ENCODE measurements around the gene ERGIC3. TPM values are rescaled to one million over a fixed set of nuclear protein-coding genes. Genes with fewer than 3 reads are reported as not detected.
A peak's percentile ranks its signal among the peaks of the same experiment; 100 is the strongest.

ERGIC3 gene
- total and polyA plus RNA-seq, 2 of the 13 experiments (the other 11 are each of a cell fraction or from before 2014, with no cell fraction given) = 407 to 670 TPM

DNA sequence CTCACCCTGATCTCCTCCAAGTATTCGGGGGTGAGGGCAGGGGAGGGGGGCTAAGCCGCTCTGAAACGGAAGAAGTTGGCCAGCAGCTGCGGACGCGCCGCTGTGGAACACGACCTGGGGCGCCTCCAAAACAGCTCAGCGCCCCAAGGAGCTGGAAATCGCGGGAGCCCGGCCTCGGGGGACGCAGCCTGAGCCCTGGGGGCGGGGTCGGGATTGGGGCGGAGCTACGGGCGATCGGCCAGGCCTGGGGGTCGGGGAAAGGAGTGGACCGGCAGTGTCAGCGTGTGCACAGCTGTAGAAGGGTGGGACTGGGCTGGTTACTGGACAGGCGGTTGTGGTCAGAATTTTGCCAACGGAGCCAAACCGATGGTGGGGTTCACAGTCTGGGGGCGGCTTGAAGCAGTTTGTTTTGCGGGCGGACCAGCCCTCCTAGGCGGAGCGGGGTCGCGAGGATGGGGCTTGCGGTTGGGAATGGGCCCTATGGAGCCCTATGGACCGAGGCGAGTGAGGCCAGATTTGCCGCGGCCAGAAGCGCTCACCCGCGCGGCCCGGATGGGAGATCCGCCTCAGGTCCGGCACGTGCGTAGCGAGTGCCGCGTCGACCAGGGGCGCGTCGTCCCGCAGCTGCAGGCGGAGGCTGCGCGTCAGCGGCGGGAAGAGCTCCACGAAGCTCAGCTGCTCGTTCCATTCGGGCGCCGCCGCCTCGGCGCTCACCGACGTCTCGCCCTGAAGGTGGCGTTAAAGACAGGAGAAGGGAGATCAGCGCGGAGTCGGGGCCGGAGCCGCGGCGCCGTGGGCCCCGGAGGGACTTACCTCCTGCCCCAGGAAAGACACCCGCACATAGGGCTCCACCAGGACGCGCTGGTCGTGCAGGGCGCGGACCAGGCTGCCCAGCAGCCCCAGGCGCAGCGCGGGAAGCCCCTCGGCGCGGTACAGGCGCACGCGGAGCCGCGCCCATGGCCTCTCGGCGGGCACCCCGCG lies 59.4 kb downstream of the ERGIC3 start (continued):
- TF ChIP-seq, protein P1, sequence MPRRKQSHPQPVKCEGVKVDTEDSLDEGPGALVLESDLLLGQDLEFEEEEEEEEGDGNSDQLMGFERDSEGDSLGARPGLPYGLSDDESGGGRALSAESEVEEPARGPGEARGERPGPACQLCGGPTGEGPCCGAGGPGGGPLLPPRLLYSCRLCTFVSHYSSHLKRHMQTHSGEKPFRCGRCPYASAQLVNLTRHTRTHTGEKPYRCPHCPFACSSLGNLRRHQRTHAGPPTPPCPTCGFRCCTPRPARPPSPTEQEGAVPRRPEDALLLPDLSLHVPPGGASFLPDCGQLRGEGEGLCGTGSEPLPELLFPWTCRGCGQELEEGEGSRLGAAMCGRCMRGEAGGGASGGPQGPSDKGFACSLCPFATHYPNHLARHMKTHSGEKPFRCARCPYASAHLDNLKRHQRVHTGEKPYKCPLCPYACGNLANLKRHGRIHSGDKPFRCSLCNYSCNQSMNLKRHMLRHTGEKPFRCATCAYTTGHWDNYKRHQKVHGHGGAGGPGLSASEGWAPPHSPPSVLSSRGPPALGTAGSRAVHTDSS (CRISPR knock-in tag; conservative IDR thresholded peaks at IDR 0.05) = no peak
- TF ChIP-seq GFI1 (CRISPR knock-in tag; IDR thresholded peaks at IDR 0.05; ENCODE audit: borderline replicate concordance) (no peak), ZNF230 (CRISPR knock-in tag; IDR thresholded peaks at IDR 0.05) (no peak), SOX6 (IDR thresholded peaks at IDR 0.05) (no peak), SOX6 (CRISPR knock-in tag; IDR thresholded peaks at IDR 0.05) (no peak; the same call in none of the 2 replicates), ZNF326 (CRISPR knock-in tag; IDR thresholded peaks at IDR 0.05; ENCODE audit: borderline replicate concordance) (no peak), KLF6 (CRISPR knock-in tag; IDR thresholded peaks at IDR 0.05) (no peak), XBP1 (CRISPR knock-in tag; IDR thresholded peaks at IDR 0.05) (no peak; the same call in 1 of the 2 replicates), PAWR (CRISPR knock-in tag; IDR thresholded peaks at IDR 0.05; ENCODE audit: borderline replicate concordance) (0 out of 2 replicates have a peak, but pooled peaks have one; percentile 79), ZNF354B (CRISPR knock-in tag; IDR thresholded peaks at IDR 0.05) (no peak), JUNB (CRISPR knock-in tag; IDR thresholded peaks at IDR 0.05; ENCODE audit: borderline replicate concordance) (no peak), ZNF121 (CRISPR knock-in tag; IDR thresholded peaks at IDR 0.05) (no peak)
- TF ChIP-seq, protein P2, sequence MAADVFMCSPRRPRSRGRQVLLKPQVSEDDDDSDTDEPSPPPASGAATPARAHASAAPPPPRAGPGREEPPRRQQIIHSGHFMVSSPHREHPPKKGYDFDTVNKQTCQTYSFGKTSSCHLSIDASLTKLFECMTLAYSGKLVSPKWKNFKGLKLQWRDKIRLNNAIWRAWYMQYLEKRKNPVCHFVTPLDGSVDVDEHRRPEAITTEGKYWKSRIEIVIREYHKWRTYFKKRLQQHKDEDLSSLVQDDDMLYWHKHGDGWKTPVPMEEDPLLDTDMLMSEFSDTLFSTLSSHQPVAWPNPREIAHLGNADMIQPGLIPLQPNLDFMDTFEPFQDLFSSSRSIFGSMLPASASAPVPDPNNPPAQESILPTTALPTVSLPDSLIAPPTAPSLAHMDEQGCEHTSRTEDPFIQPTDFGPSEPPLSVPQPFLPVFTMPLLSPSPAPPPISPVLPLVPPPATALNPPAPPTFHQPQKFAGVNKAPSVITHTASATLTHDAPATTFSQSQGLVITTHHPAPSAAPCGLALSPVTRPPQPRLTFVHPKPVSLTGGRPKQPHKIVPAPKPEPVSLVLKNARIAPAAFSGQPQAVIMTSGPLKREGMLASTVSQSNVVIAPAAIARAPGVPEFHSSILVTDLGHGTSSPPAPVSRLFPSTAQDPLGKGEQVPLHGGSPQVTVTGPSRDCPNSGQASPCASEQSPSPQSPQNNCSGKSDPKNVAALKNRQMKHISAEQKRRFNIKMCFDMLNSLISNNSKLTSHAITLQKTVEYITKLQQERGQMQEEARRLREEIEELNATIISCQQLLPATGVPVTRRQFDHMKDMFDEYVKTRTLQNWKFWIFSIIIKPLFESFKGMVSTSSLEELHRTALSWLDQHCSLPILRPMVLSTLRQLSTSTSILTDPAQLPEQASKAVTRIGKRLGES (CRISPR knock-in tag; IDR thresholded peaks at IDR 0.05; ENCODE audit: borderline replicate concordance) = peak; percentile 59; the same call in 1 of the 2 replicates
- TF ChIP-seq, protein P3, sequence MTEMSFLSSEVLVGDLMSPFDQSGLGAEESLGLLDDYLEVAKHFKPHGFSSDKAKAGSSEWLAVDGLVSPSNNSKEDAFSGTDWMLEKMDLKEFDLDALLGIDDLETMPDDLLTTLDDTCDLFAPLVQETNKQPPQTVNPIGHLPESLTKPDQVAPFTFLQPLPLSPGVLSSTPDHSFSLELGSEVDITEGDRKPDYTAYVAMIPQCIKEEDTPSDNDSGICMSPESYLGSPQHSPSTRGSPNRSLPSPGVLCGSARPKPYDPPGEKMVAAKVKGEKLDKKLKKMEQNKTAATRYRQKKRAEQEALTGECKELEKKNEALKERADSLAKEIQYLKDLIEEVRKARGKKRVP (CRISPR knock-in tag; IDR thresholded peaks at IDR 0.05) = no peak
- TF ChIP-seq, protein P4, sequence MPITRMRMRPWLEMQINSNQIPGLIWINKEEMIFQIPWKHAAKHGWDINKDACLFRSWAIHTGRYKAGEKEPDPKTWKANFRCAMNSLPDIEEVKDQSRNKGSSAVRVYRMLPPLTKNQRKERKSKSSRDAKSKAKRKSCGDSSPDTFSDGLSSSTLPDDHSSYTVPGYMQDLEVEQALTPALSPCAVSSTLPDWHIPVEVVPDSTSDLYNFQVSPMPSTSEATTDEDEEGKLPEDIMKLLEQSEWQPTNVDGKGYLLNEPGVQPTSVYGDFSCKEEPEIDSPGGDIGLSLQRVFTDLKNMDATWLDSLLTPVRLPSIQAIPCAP (CRISPR knock-in tag; IDR thresholded peaks at IDR 0.05; ENCODE audit: low read depth) = peak; percentile 50; the same call in 1 of the 2 replicates
- TF ChIP-seq, protein P5, sequence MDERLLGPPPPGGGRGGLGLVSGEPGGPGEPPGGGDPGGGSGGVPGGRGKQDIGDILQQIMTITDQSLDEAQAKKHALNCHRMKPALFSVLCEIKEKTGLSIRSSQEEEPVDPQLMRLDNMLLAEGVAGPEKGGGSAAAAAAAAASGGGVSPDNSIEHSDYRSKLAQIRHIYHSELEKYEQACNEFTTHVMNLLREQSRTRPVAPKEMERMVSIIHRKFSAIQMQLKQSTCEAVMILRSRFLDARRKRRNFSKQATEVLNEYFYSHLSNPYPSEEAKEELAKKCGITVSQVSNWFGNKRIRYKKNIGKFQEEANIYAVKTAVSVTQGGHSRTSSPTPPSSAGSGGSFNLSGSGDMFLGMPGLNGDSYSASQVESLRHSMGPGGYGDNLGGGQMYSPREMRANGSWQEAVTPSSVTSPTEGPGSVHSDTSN (CRISPR knock-in tag; IDR thresholded peaks at IDR 0.05) = no peak
- TF ChIP-seq, protein P6, sequence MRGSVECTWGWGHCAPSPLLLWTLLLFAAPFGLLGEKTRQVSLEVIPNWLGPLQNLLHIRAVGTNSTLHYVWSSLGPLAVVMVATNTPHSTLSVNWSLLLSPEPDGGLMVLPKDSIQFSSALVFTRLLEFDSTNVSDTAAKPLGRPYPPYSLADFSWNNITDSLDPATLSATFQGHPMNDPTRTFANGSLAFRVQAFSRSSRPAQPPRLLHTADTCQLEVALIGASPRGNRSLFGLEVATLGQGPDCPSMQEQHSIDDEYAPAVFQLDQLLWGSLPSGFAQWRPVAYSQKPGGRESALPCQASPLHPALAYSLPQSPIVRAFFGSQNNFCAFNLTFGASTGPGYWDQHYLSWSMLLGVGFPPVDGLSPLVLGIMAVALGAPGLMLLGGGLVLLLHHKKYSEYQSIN (CRISPR knock-in tag; IDR thresholded peaks at IDR 0.05; ENCODE audit: borderline replicate concordance) = no peak
- TF ChIP-seq, protein P7, sequence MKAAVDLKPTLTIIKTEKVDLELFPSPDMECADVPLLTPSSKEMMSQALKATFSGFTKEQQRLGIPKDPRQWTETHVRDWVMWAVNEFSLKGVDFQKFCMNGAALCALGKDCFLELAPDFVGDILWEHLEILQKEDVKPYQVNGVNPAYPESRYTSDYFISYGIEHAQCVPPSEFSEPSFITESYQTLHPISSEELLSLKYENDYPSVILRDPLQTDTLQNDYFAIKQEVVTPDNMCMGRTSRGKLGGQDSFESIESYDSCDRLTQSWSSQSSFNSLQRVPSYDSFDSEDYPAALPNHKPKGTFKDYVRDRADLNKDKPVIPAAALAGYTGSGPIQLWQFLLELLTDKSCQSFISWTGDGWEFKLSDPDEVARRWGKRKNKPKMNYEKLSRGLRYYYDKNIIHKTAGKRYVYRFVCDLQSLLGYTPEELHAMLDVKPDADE (CRISPR knock-in tag; IDR thresholded peaks at IDR 0.05) = 0 out of 2 replicates have a peak, but pooled peaks have one; percentile 76
